ENCODE data around the gene TAF1C.

Gene TAF1C

DNA sequence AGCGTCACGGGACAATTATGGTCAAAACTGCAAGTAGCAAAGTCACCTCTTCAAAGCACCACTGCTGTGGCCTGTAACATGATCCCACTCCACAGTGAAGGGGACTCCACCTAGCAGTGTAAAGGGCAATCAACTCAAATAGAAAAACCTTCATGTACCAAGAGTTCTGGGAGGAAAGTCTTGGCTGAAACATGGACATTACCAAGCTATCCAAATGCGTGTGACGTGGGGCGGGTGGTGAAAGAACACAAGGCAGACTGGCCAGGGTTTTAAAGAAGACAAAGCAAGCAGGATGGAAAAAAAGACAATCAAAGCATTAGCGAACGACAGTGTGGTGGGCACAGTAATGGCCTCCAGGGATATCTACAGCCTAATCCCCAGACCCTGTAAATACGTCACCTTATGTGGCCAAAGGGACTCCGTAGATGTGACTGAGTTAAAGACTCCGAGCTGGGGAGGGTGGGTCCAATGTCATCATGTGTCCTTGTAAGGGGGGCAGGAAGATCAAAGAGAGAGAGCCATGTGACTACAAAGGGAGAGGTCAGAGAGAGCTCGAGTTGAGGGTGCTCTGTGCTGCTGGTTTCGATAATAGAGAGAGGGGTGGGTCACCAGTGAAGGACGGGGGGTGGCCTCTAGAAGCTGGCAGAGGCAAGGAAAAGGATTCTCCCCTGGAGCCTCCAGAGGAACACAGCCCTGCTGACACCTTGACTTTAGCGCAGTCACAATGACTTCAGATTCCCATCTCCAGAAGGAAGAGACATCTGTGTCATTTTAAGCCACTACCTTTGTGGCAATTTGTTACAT, 47.8 kb downstream of the TAF1C start:
- no peak overlapping the region for H3K4me3 ChIP-seq (ENCODE audit: low read length)
- DNase-seq (ENCODE audit: low read depth): no peak
- TF ChIP-seq, protein P1, sequence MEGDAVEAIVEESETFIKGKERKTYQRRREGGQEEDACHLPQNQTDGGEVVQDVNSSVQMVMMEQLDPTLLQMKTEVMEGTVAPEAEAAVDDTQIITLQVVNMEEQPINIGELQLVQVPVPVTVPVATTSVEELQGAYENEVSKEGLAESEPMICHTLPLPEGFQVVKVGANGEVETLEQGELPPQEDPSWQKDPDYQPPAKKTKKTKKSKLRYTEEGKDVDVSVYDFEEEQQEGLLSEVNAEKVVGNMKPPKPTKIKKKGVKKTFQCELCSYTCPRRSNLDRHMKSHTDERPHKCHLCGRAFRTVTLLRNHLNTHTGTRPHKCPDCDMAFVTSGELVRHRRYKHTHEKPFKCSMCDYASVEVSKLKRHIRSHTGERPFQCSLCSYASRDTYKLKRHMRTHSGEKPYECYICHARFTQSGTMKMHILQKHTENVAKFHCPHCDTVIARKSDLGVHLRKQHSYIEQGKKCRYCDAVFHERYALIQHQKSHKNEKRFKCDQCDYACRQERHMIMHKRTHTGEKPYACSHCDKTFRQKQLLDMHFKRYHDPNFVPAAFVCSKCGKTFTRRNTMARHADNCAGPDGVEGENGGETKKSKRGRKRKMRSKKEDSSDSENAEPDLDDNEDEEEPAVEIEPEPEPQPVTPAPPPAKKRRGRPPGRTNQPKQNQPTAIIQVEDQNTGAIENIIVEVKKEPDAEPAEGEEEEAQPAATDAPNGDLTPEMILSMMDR (IDR thresholded peaks at IDR 0.05; ENCODE audit: insufficient read depth, low read depth, low read length, missing control alignments): no peak

DNA sequence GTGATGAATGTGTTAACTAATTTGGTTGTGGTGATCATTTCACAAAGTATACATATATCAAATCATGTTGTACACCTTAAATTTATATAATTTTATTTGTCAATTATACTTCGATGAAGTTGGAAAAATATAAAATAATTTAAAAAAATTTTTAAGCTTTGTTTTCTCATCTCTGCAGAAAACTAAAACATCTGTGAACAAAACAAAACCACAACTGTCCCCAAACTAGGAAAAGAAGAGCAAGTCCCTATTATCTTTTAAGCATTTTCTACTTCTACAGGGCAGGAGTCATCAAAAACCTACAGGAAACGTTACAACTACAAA, 48.4 kb downstream of the TAF1C start:
- no peak for DNase-seq (ENCODE audit: low read depth)
- TF ChIP-seq, protein P1 (IDR thresholded peaks at IDR 0.05; ENCODE audit: insufficient read depth, low read depth, low read length, missing control alignments): no peak
- H3K4me3 ChIP-seq (ENCODE audit: low read length): no peak overlapping the region

DNA sequence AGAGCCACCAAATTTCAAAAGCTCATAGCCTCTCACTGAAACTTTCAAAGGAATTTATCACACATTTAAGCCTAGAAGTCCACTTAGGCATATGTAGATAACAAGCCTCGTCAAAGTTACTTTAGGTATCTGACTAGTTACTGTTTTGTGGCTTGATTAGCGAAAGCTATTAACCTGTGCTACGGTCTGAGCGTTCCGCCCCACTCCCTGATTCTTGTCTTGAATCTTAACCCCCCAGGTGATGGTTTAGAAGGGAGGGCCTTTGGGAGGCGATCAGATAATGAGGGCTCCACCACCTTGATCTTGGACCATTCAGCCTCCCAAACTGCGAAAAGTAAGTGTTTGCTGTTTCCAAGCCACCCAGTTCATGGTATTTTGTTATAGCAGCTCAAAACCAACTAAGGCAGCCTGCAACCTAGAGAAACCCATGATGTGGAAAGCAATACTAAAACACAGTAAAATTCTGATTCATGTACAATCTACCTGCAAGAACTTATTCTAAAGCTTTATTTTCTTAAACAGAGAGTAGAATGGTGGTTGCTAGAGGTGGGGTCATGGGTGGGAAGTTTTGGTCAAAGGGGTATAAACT, 49.0 kb downstream of the TAF1C start:
- DNase-seq (ENCODE audit: low read depth): no peak
- TF ChIP-seq, protein P1 (IDR thresholded peaks at IDR 0.05; ENCODE audit: insufficient read depth, low read depth, low read length, missing control alignments): no peak
- no peak overlapping the region for H3K4me3 ChIP-seq (ENCODE audit: low read length)

DNA sequence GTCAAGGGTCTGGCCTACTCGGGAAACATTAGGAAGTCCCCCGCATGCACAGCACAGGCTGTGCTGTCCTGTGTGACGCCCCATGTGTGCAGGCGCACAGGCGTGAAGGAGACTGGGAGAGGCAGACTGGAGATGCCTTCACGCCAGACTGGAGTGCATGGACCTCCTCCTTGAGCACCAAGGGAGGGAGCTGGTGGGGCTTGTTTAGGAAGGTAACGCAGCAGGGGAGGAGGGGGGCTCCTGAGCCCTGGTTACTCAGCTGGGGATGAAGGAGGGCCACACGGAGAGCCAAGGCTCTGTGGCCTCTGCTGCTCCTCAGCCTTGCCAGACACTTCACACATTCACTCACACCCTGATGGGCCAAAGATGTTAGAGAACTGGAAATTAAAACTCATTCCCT, 49.6 kb downstream of the TAF1C start:
- no peak for DNase-seq (ENCODE audit: low read depth)
- TF ChIP-seq, protein P1 (IDR thresholded peaks at IDR 0.05; ENCODE audit: insufficient read depth, low read depth, low read length, missing control alignments): no peak
- no peak overlapping the region for H3K4me3 ChIP-seq (ENCODE audit: low read length)

DNA sequence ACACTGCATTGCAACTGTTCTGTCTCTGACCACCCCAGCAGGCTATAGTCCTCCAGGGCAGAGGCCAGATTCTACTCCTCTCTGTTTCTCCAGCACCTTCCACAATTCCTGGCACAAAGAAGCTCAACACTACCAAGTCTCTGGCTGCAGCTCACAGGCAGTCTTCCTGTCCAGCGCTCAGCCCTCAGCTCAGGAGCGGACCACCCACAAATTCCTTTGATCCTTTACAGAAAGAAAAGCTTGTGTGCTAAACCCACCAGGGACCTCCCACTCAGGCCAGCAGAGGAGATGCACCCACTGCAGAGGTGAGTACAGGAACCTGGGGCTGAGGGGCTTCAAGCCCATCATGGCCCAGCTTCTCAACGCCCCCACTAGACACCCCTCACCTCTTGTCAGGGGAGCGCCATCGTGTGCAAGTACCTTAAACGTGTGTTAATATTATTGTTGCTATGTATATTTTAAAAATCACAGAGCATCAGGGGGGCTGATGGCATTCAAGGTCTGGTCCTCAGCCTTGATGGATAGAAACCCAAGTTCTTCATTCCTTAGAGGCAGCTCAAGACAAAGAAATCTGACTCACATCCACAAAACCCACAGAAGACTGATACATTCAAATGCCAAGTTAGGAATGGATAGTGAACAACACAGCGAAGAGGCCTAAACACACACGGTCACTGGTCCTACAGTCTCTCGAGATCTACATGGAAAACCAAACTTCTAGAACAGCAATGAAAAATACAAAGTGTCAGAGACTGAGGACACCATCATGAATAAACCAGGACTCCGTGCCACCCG, 50.3 kb downstream of the TAF1C start:
- TF ChIP-seq, protein P1 (IDR thresholded peaks at IDR 0.05; ENCODE audit: insufficient read depth, low read depth, low read length, missing control alignments): no peak
- no peak overlapping the region for H3K4me3 ChIP-seq (ENCODE audit: low read length)
- no peak for DNase-seq (ENCODE audit: low read depth)

DNA sequence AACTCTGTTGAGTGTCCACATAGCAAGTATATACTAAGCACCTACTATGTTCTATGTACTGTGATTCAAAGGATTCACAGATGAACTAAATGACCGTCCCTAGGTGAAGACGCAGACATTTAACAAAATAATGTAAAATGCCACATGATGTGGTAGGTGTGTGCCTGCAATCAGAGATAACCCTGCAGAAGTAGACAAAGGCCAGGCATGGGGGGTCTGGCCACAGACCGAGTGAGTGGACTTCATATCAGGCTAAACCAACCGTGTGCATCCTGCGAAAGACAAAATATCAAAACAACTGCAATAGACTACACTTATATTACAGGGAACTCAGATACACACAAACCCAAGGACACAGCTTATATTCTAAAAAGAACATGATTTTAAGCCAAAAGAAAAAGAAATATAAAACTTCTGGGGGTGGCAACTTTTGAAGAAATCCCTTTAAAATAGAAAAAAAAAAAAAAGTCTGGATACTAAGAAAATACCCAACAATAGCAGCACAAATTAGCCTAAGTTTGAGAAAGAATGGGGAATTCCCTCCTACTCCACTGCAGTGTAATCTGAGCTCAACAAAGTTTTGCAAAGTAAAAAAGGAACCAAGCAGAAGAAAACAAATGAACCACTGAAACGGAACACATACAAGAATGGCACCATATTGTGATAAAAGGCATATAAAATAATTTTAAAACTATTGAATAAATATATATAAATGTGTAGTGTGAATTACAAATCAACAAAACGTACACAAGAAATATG, 54.2 kb downstream of the TAF1C start:
- no peak for DNase-seq (ENCODE audit: low read depth)
- TF ChIP-seq, protein P1 (IDR thresholded peaks at IDR 0.05; ENCODE audit: insufficient read depth, low read depth, low read length, missing control alignments): no peak
- no peak overlapping the region for H3K4me3 ChIP-seq (ENCODE audit: low read length)

All from epithelial cell of esophagus (primary cell).